Measurements from ENCODE around the gene INO80B.

GRCh38 chr2:74503506-74504475, 48.9 kb downstream of the INO80B start:
- TF ChIP-seq, protein P1, sequence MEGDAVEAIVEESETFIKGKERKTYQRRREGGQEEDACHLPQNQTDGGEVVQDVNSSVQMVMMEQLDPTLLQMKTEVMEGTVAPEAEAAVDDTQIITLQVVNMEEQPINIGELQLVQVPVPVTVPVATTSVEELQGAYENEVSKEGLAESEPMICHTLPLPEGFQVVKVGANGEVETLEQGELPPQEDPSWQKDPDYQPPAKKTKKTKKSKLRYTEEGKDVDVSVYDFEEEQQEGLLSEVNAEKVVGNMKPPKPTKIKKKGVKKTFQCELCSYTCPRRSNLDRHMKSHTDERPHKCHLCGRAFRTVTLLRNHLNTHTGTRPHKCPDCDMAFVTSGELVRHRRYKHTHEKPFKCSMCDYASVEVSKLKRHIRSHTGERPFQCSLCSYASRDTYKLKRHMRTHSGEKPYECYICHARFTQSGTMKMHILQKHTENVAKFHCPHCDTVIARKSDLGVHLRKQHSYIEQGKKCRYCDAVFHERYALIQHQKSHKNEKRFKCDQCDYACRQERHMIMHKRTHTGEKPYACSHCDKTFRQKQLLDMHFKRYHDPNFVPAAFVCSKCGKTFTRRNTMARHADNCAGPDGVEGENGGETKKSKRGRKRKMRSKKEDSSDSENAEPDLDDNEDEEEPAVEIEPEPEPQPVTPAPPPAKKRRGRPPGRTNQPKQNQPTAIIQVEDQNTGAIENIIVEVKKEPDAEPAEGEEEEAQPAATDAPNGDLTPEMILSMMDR (IDR thresholded peaks at IDR 0.05 in 8 of 11, conservative IDR thresholded peaks at IDR 0.05 in 3 of 11), result no peak
- TF ChIP-seq POLR2AphosphoS5 (IDR thresholded peaks at IDR 0.05), result no peak
- no peak for TF ChIP-seq POLR2A (IDR thresholded peaks at IDR 0.05)
